Spleen (tissue), 13 donors: Measurements from ENCODE around the gene RLN2. TPM values are rescaled to one million over a fixed set of nuclear protein-coding genes. Genes with fewer than 3 reads are reported as not detected.
A peak's percentile ranks its signal among the peaks of the same experiment; 100 is the strongest.
"Not testable (repeated sequence)": the region's sequence is repeated elsewhere in the genome, so short reads cannot be mapped to it uniquely, and the experiment has no call there.

Experiments used
- DNase-seq: peaks from one replicate; pipeline ENCODE4 v3.0.0-alpha.2; 2020
- H3K27ac ChIP-seq, 8 donors: fragments of 200-600 bp; sonication (generic) in 7 of 8; 1 replicate in 4 of 8; 2 replicates in 4 of 8; pipeline versions ENCODE4 v1.5.0 to v1.8.0; 2016 to 2021; ENCODE audit warnings: inconsistent platforms in 4 of 8, mild to moderate bottlenecking in 4 of 8, moderate library complexity in 1 of 8
- H3K27me3 ChIP-seq, 7 donors: fragments of 200-600 bp; sonication (generic) in 6 of 7; replicated peaks in 1 of 7; 1 replicate in 4 of 7; 2 replicates in 3 of 7; pipeline versions ENCODE4 v1.5.0 to v1.8.0; 2016 to 2021; ENCODE audit warnings: inconsistent platforms in 3 of 7, mild to moderate bottlenecking in 1 of 7
- H3K36me3 ChIP-seq, 6 donors: fragments of 200-600 bp; sonication (generic) in 5 of 6; 1 replicate in 4 of 6; 2 replicates in 2 of 6; pipeline versions ENCODE4 v1.5.0 to v1.8.0; 2016 to 2021; ENCODE audit warnings: inconsistent platforms in 2 of 6
- H3K4me1 ChIP-seq, 6 donors: fragments of 200-600 bp; sonication (generic) in 5 of 6; 1 replicate in 3 of 6; 2 replicates in 3 of 6; pipeline versions ENCODE4 v1.5.0 to v1.8.0; 2016 to 2021; ENCODE audit warnings: inconsistent platforms in 3 of 6
- H3K4me3 ChIP-seq, 8 donors: fragments of 200-600 bp; sonication (generic) in 7 of 8; 1 replicate in 4 of 8; 2 replicates in 4 of 8; pipeline versions ENCODE4 v1.5.0 to v1.8.0; 2016 to 2021; ENCODE audit warnings: inconsistent platforms in 4 of 8, mild to moderate bottlenecking in 4 of 8, moderate library complexity in 2 of 8
- H3K9me3 ChIP-seq, 8 donors: fragments of 200-600 bp; sonication (generic) in 7 of 8; 1 replicate in 4 of 8; 2 replicates in 4 of 8; pipeline versions ENCODE4 v1.5.0 to v1.8.0; 2016 to 2021; ENCODE audit warnings: inconsistent platforms in 4 of 8
- CTCF ChIP-seq, 11 experiments: fragments of 200-600 bp in 7 of 11; fragments of 450-650 bp in 4 of 11; sonication (generic) in 4 of 11; IDR thresholded peaks in 8 of 11; conservative IDR thresholded peaks in 3 of 11; 1 replicate in 7 of 11; 2 replicates in 4 of 11; pipeline versions ENCODE4 v1.4.0 to v1.8.0; 2016 to 2021; ENCODE audit warnings: antibody characterized with exemption in 11 of 11, inconsistent platforms in 4 of 11, mild to moderate bottlenecking in 1 of 11
- POLR2A ChIP-seq, 3 donors: fragments of 450-650 bp; IDR thresholded peaks; one replicate each; pipeline ENCODE4 v1.5.1; 2017; ENCODE audit warnings: antibody characterized with exemption in 3 of 3, mild to moderate bottlenecking in 1 of 3
- POLR2AphosphoS5 ChIP-seq, 3 donors: sonication (generic); formaldehyde crosslinking; IDR thresholded peaks; one replicate each; pipeline ENCODE4 v1.5.1; 2017; ENCODE audit warnings: antibody characterized with exemption in 3 of 3
- WGBS, 5 donors: extraction: QIAGEN DNeasy Blood & Tissue Kit in 3 of 5; methylation state at CpG; one replicate each; pipeline versions ENCODE4 v1.1.5 to v1.1.7; 2013 to 2018; 5-methylcytosine and 5-hydroxymethylcytosine counted together
- intact Hi-C: fragments of 100-400 bp; cut with DNase I; formaldehyde crosslinking; loops from one replicate; pipeline ENCODE4 v1.15.0; 2023; ENCODE audit warnings: low total_unique reads
- long read RNA-seq, 2 donors: transcript quantifications; one replicate each; lab custom pipeline, GENCODE V29; 2026
- polyA plus RNA-seq, 3 donors: library from polyadenylated mRNA; stranded (reverse); fragments of 200-250 nt; gene quantifications; one replicate each; pipeline ENCODE4 v1.2.1, GENCODE V29; 2013
- total RNA-seq, 7 donors: library from RNA; depleted of rRNA in 3 of 7; stranded (reverse); fragments of >200 nt in 3 of 7; fragmentation: NEBNext Ultra II Directional in 4 of 7; extraction: Animal tissue kit (Norgen Biotek cat#: 25700) in 4 of 7; gene quantifications; one replicate each; pipeline versions ENCODE4 v1.1.0 to v1.2.1, GENCODE V29; 2016 to 2021
- donor health status: healthy with polysubstance abuse.
- donor health status: DM: no; HTN: no; CAD: no; lungs with moderate emphysema.
- donor health status: DM: no; HTN: no; CAD: no.
- donor health status: Bipolar disorder and iron deficiency.
- donor health status: healthy.
- donor health status: DM: no; HTN: no; CAD: no.
- donor health status: DM: yes; HTN: yes; CAD: no.

The RLN2 gene
- 1 to 10 TPM in 1 of 7 donors, under 1 TPM in 2, not detected in 4; 0.43 to 1.4 (median 0.51) TPM for total RNA-seq
- 1 to 10 TPM in 2 of 3 donors, under 1 TPM in 1; 0.65 to 2.5 (median 1.9) TPM for polyA plus RNA-seq
- long read RNA-seq, donor 1: 0 reads
- long read RNA-seq, donor 2: 0 reads

GRCh38 chr9:5303840-5304795 is at the start of gene RLN2:
Gene RLN2, minus strand, starts transcription at chr9:5304716. Its CDS starts 136 bp downstream, at chr9:5304580.
- Histone ChIP-seq H3K4me1 (peaks cover 0 to 12% (median 4%) of the 10 kb centered on the region in 6 donors), H3K4me3 (peak within 1 kb of the TSS in 2 of 8 donors; percentile 14 to 57)
- H3K27me3 ChIP-seq, DNase-seq, H3K27ac ChIP-seq, intact Hi-C loops, H3K9me3 ChIP-seq, H3K36me3 ChIP-seq: not testable (repeated sequence)
- 23 to 41% (median 28%) methylated on average over 15 of the region's 50 CpGs for WGBS, 5 donors

GRCh38 chr9:5354184-5354583 is 49.7 kb upstream of the RLN2 start:
- no peak overlapping the region for H3K27ac ChIP-seq
- peaks cover 0 to 20% (median 14%) of the 10 kb centered on the region in 8 donors for H3K9me3 ChIP-seq
- DNase-seq: no peak
- WGBS, 5 donors: 89 to 98% (median 94%) methylated on average over 2 of the region's 2 CpGs
- TF ChIP-seq CTCF (IDR thresholded peaks at IDR 0.05 in 8 of 11, conservative IDR thresholded peaks at IDR 0.05 in 3 of 11) (no peak), POLR2A (IDR thresholded peaks at IDR 0.05) (no peak), POLR2AphosphoS5 (IDR thresholded peaks at IDR 0.05) (no peak)
- H3K27me3 ChIP-seq: no peaks in the 10 kb centered on the region
- H3K4me3 ChIP-seq: no peak overlapping the region
- H3K4me1 ChIP-seq: peaks cover 0 to 13% (median 0%) of the 10 kb centered on the region in 6 donors
- intact Hi-C loops: no loop called here
- H3K36me3 ChIP-seq: peaks cover 0 to 24% (median 9%) of the 10 kb centered on the region in 6 donors

DNA sequence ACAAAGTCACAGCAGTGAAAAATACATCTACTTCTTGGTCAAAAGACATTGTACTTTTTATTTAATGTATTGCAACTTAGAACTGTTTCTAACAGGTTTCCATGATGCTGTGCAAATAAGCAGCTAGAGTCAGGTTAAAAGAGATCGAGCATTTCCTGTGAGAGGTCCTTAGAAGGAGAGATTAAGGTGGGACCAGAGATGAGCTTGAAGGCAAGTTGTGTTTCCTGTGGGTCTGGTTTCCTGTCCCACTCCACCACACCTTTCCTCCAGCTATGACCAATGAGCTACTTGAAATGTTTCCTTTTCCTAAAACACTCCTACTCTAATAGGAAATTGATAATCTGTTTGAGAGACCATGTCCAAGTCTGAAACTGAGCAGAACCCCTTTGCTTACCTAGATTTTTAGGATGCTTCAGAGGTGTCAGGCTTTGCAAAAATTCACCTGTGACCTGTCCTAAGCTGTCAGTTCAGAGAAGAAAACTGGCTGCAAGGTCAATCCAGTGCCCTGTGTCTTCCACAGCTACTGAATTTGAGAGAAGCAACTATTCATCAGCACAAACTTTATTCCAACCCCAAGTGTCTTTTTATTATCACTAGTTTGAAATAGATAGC is 48.2 kb upstream of the RLN2 start:
- Histone ChIP-seq H3K36me3 (peaks cover 0 to 15% (median 7%) of the 10 kb centered on the region in 6 donors), H3K4me1 (peaks cover 0 to 13% (median 0%) of the 10 kb centered on the region in 6 donors), H3K27ac (peak overlapping the region in 1 of 8 donors; percentile 3), H3K9me3 (peaks cover 0 to 35% (median 22%) of the 10 kb centered on the region in 8 donors), H3K4me3 (no peak overlapping the region), H3K27me3 (no peaks in the 10 kb centered on the region)
- TF ChIP-seq POLR2A (IDR thresholded peaks at IDR 0.05): no peak
- TF ChIP-seq CTCF (IDR thresholded peaks at IDR 0.05 in 8 of 11, conservative IDR thresholded peaks at IDR 0.05 in 3 of 11): no peak
- no peak for TF ChIP-seq POLR2AphosphoS5 (IDR thresholded peaks at IDR 0.05)
- WGBS, 5 donors: 41 to 71% (median 54%) methylated on average over 1 of the region's 1 CpG
- DNase-seq: no peak
- intact Hi-C loops: no loop called here

DNA sequence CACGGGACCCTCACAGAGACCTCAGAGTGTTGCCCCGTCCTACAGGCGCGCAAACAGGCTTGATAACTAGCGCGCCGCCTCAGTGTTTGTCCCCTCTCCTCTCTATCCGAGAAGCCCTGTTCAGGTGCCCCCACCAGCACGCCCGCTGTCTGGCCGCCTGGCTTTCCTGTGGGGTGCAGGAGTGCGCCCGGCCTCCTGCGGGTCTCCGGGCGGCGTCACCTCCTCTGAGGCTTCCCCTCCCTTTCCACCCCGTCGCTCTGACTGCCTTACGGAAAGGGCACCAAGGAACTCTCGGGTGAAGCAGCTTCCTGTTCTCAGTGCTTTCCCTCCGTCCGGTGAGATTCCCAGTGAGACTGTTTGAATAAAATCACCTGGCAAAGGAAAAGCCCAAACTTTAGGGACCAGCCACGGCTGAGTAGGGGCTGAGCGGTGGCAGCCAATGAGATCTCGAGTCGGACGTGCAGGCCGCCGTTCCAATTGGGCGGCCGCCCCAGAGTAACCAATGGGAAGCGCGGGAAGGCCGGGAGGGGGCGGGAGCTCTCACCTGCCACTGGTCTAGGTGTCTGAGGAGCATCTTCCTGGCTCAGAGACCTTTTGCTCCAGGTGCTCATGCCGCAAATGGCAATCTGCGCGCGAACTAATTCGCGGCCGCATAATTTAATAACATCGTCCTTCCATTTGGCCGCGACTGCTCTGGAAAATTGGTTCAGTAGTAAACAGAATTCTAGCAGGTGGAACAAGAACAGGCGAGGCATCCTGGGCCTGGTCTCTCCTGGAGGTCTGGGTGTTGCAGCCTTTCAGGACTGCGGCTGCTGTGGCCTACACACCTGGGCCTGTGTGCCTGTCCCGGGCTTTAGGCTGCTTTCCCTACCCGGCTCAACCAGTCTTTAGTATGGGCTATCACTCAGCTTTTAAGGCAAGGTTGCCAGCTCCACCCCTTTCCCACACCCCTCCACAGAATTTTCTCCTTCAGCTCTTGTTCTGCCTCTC is 34.8 kb upstream of the RLN2 start, which contains the start of gene RLN1:
Gene RLN1, minus strand, starts transcription at position 885 of the 990 bp plus-strand sequence. Its CDS starts 130 bp downstream, at position 755.
- Histone ChIP-seq H3K4me1 (peaks cover 2 to 22% (median 8%) of the 10 kb centered on the region in 6 donors), H3K4me3 (peak within 1 kb of the TSS in 3 of 8 donors; percentile 12 to 55 (median 20)), H3K27ac (peak within 1 kb of the TSS in 1 of 8 donors; percentile 31)
- 21 to 28% (median 25%) methylated on average over 14 of the region's 50 CpGs for WGBS, 5 donors
- H3K9me3 ChIP-seq, H3K27me3 ChIP-seq, H3K36me3 ChIP-seq, intact Hi-C loops: not testable (repeated sequence)
- DNase-seq: peak; percentile 75
